DND-41 (cell line): ENCODE data around the gene DGKG.

ENCODE experiments used
- ATAC-seq: fragments of 200-7000 bp; cut with Tn5 transposase; 3 replicates; pipeline ENCODE4 v1.9.1; 2021; ENCODE audit warnings: low read depth; ENCODE audit not compliant: insufficient read depth
- DNase-seq: peaks from one replicate; pipeline ENCODE4 v3.0.0-alpha.2; 2020
- H2AFZ ChIP-seq: 2 replicates; pipeline ENCODE4 v1.6.0; 2012; ENCODE audit warnings: low read depth, low read length
- H3K27ac ChIP-seq: 2 replicates; pipeline ENCODE4 v1.5.1; 2012; ENCODE audit warnings: low read length, inconsistent platforms
- H3K27me3 ChIP-seq: fragments of 200-600 bp; sonication (generic); 2 replicates; pipeline ENCODE4 v1.6.0; 2012; ENCODE audit warnings: low read length, mild to moderate bottlenecking, inconsistent platforms; ENCODE audit not compliant: insufficient read depth, poor library complexity
- H3K36me3 ChIP-seq: 2 replicates; pipeline ENCODE4 v1.5.1; 2012; ENCODE audit warnings: low read length, inconsistent platforms; ENCODE audit not compliant: insufficient read depth
- H3K4me1 ChIP-seq: 2 replicates; pipeline ENCODE4 v1.5.1; 2012; ENCODE audit warnings: mild to moderate bottlenecking, low read length; ENCODE audit not compliant: insufficient read depth
- H3K4me2 ChIP-seq: 2 replicates; pipeline ENCODE4 v1.6.0; 2012; ENCODE audit warnings: mild to moderate bottlenecking, moderate library complexity, low read length, inconsistent platforms; ENCODE audit not compliant: insufficient read depth
- H3K4me3 ChIP-seq, 2 experiments: fragments of 200-600 bp in 1 of 2; shearing (Covaris generic) in 1 of 2; 2 replicates each; pipeline ENCODE4 v1.5.1; 2012 to 2016; ENCODE audit warnings: inconsistent platforms in 2 of 2, low read length in 2 of 2, mild to moderate bottlenecking in 2 of 2, low read depth in 1 of 2, moderate library complexity in 1 of 2
- H3K79me2 ChIP-seq: 2 replicates; pipeline ENCODE4 v1.6.0; 2012; ENCODE audit warnings: low read length, inconsistent platforms; ENCODE audit not compliant: insufficient read depth
- H3K9ac ChIP-seq: 2 replicates; pipeline ENCODE4 v1.6.0; 2012; ENCODE audit warnings: low read depth, mild to moderate bottlenecking, inconsistent platforms, low read length, moderate library complexity
- H3K9me3 ChIP-seq: 2 replicates; pipeline ENCODE4 v1.5.1; 2012; ENCODE audit warnings: low read length, moderate library complexity, mild to moderate bottlenecking, inconsistent platforms; ENCODE audit not compliant: insufficient read depth, severe bottlenecking
- H4K20me1 ChIP-seq: 2 replicates; pipeline ENCODE4 v1.6.0; 2012; ENCODE audit warnings: low read length; ENCODE audit not compliant: insufficient read depth
- EZH2 ChIP-seq: IDR thresholded peaks from 3 replicates; pipeline ENCODE4 v1.6.1; 2012; ENCODE audit warnings: borderline replicate concordance, low read depth, mild to moderate bottlenecking, moderate library complexity, low read length, inconsistent platforms; ENCODE audit not compliant: severe bottlenecking
- TF ChIP-seq, protein P1 (sequence below): IDR thresholded peaks from 2 replicates; pipeline ENCODE4 v1.5.1; 2012; ENCODE audit warnings: borderline replicate concordance, low read length, moderate library complexity, mild to moderate bottlenecking; ENCODE audit not compliant: poor library complexity, severe bottlenecking; ENCODE audit errors: extremely low read depth

Gene DGKG

DNA sequence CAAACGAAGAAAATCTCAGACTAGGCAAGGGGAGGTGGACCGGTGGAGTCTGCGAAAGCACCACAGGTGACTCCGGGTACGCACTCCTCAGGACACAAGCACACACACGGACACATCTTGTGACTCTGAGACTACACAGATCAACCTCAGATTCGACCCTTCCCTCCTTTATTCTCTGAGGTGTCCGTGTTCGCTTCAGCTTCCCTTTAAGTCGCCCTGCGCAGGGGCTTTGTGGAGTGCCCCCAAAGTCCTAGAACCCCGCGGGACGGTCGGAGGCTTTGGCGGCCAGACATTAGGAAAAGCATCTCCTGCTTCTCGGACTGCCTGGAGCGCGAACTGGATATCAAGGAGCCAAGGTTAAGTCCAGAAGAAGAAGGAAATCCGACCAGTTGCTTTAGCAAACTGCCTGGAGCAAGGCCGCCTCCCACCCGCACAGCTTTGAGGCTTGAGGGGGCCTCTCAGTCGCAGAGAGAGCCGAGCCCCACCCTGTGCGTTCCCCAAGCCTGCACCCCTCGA lies 730 bp downstream of the DGKG start:
- Histone ChIP-seq H2AFZ (no peak overlapping the region), H3K36me3 (no peaks in the 10 kb centered on the region), H3K9me3 (no peaks in the 10 kb centered on the region), H3K4me3 (no peak overlapping the region), H3K27me3 (peaks cover 20% of the 10 kb centered on the region), H3K4me1 (no peaks in the 10 kb centered on the region), H3K27ac (no peak overlapping the region), H3K79me2 (no peaks in the 10 kb centered on the region), H3K9ac (no peak overlapping the region), H4K20me1 (no peaks in the 10 kb centered on the region), H3K4me2 (no peak overlapping the region)
- DNase-seq = no peak
- ATAC-seq = no peak
- TF ChIP-seq EZH2 = no peak
- TF ChIP-seq, protein P1, sequence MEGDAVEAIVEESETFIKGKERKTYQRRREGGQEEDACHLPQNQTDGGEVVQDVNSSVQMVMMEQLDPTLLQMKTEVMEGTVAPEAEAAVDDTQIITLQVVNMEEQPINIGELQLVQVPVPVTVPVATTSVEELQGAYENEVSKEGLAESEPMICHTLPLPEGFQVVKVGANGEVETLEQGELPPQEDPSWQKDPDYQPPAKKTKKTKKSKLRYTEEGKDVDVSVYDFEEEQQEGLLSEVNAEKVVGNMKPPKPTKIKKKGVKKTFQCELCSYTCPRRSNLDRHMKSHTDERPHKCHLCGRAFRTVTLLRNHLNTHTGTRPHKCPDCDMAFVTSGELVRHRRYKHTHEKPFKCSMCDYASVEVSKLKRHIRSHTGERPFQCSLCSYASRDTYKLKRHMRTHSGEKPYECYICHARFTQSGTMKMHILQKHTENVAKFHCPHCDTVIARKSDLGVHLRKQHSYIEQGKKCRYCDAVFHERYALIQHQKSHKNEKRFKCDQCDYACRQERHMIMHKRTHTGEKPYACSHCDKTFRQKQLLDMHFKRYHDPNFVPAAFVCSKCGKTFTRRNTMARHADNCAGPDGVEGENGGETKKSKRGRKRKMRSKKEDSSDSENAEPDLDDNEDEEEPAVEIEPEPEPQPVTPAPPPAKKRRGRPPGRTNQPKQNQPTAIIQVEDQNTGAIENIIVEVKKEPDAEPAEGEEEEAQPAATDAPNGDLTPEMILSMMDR = no peak

DNA sequence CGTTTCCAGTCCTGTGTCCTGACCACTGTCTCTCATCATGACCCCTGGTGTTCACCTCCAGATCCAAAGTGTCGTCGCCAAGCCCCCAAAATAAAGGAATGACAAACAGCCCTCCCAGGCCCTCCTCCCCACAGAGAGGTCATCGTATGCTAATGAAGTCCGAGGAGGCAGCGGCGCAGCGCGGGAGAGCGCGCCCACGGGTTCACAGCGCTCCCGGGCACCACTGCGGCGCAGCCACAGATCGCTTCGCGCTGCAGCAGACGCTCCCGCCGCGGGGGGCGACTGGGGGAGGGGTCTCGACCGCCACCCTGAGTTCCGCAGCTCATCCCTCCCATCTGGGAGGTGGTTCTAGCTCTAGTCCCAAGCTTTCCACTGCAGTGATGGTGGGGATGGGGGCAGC lies 1.3 kb downstream of the DGKG start:
- Histone ChIP-seq H3K4me3 (no peak overlapping the region), H3K79me2 (no peaks in the 10 kb centered on the region), H3K36me3 (no peaks in the 10 kb centered on the region), H3K9ac (no peak overlapping the region), H4K20me1 (no peaks in the 10 kb centered on the region), H3K4me2 (no peak overlapping the region), H3K9me3 (no peaks in the 10 kb centered on the region), H3K4me1 (no peaks in the 10 kb centered on the region), H2AFZ (no peak overlapping the region), H3K27me3 (peaks cover 16% of the 10 kb centered on the region), H3K27ac (no peak overlapping the region)
- ATAC-seq (no peak), DNase-seq (no peak)
- TF ChIP-seq EZH2 = no peak
- TF ChIP-seq, protein P1 = no peak

DNA sequence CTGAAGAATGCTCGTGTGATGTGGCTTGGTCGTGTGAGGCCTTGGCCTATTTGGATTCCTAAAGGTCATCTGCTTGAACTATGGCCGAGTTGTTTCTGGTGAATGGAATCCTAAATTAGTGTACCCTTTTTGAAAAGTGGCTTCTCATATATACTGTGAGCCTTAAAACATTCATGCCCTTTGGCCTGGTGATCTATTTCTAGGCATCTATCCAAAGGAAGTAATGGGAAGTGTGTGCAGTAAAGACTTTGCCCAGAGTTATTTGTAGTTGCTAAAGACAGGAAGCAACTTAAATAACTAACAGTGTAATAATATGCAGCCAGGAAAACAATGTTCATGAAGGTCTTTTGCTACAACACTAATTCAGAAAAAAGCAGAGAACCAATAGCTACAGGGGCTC lies 3.0 kb downstream of the DGKG start:
- no peaks in the 10 kb centered on the region for H3K9me3 ChIP-seq
- no peak overlapping the region for H3K27ac ChIP-seq
- no peak overlapping the region for H3K4me3 ChIP-seq
- no peaks in the 10 kb centered on the region for H3K36me3 ChIP-seq
- no peak overlapping the region for H3K9ac ChIP-seq
- no peaks in the 10 kb centered on the region for H3K4me1 ChIP-seq
- no peak for DNase-seq
- no peak overlapping the region for H3K4me2 ChIP-seq
- TF ChIP-seq, protein P1 = no peak
- no peak for TF ChIP-seq EZH2
- H3K79me2 ChIP-seq = no peaks in the 10 kb centered on the region
- peaks cover 14% of the 10 kb centered on the region for H3K27me3 ChIP-seq
- no peaks in the 10 kb centered on the region for H4K20me1 ChIP-seq
- H2AFZ ChIP-seq = no peak overlapping the region
- no peak for ATAC-seq

DNA sequence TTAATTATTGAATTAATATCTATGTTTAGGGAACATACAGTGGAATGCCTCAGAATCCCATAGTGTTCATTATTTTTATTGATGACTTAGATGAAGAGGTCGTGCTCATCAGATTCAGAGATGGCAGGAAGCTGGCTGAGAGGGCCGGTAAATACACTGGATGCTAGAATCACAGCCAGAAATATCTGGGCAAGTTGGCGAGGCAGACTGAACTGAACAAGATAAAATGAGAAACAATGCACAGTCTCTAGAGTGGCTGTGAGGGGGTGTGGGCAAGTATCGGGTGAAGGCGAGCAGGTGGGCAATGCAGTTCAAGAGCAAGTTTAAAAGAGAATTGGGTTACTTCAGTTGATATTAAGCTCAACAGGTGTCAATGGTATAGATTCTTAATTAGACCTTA lies 5.9 kb downstream of the DGKG start:
- H3K4me1 ChIP-seq = no peaks in the 10 kb centered on the region
- H3K9ac ChIP-seq = no peak overlapping the region
- DNase-seq (no peak), ATAC-seq (no peak)
- H3K27ac ChIP-seq = no peak overlapping the region
- no peak overlapping the region for H3K4me3 ChIP-seq
- no peaks in the 10 kb centered on the region for H3K36me3 ChIP-seq
- no peaks in the 10 kb centered on the region for H3K9me3 ChIP-seq
- H3K4me2 ChIP-seq = no peak overlapping the region
- no peaks in the 10 kb centered on the region for H3K27me3 ChIP-seq
- no peak overlapping the region for H2AFZ ChIP-seq
- H4K20me1 ChIP-seq = no peaks in the 10 kb centered on the region
- TF ChIP-seq EZH2 = no peak
- TF ChIP-seq, protein P1 = no peak
- no peaks in the 10 kb centered on the region for H3K79me2 ChIP-seq
